Smooth muscle cell (in vitro differentiated cells): ENCODE results near the gene DDX51. TPM values are rescaled to one million over a fixed set of nuclear protein-coding genes. Genes with fewer than 3 reads are reported as not detected.

Experiments
- DNase-seq: peaks from one replicate; lab custom pipeline; 2025; ENCODE audit not compliant: unreplicated experiment; lab: John Stamatoyannopoulos, UW
- H2AFZ ChIP-seq: fragments of 200-600 bp; sonication (generic); 2 replicates; pipeline ENCODE4 v1.6.0; 2016; ENCODE audit warnings: antibody characterized with exemption, low read depth, mild to moderate bottlenecking
- H3F3A ChIP-seq: fragments of 200-600 bp; sonication (generic); 2 replicates; pipeline ENCODE4 v1.6.0; 2017; ENCODE audit warnings: antibody characterized with exemption, low read depth
- H3K27ac ChIP-seq: fragments of 200-600 bp; sonication (generic); 2 replicates; pipeline ENCODE4 v1.5.1; 2016; ENCODE audit warnings: low read depth, mild to moderate bottlenecking
- H3K27me3 ChIP-seq: fragments of 200-600 bp; sonication (generic); 2 replicates; pipeline ENCODE4 v1.6.1; 2016; ENCODE audit warnings: low read depth, mild to moderate bottlenecking
- H3K36me3 ChIP-seq: fragments of 200-600 bp; sonication (generic); 2 replicates; pipeline ENCODE4 v1.5.1; 2016; ENCODE audit warnings: low read depth
- H3K4me1 ChIP-seq: fragments of 200-600 bp; sonication (generic); 2 replicates; pipeline ENCODE4 v1.5.1; 2016; ENCODE audit warnings: low read depth
- H3K4me2 ChIP-seq: fragments of 200-600 bp; sonication (generic); 2 replicates; pipeline ENCODE4 v1.6.0; 2016; ENCODE audit warnings: mild to moderate bottlenecking
- H3K4me3 ChIP-seq: fragments of 200-600 bp; sonication (generic); 2 replicates; pipeline ENCODE4 v1.5.1; 2016; ENCODE audit warnings: mild to moderate bottlenecking
- H3K79me2 ChIP-seq: fragments of 200-600 bp; sonication (generic); 2 replicates; pipeline ENCODE4 v1.6.0; 2016; ENCODE audit warnings: low read depth, mild to moderate bottlenecking
- H3K9ac ChIP-seq: fragments of 200-600 bp; sonication (generic); 2 replicates; pipeline ENCODE4 v1.6.0; 2016; ENCODE audit warnings: low read depth
- H3K9me3 ChIP-seq: fragments of 200-600 bp; sonication (generic); replicated peaks from 2 replicates; pipeline ENCODE4 v1.5.1; 2016; ENCODE audit warnings: low read depth
- H4K20me1 ChIP-seq: fragments of 200-600 bp; sonication (generic); 2 replicates; pipeline ENCODE4 v1.6.0; 2016; ENCODE audit warnings: low read depth
- WGBS: methylation state at CpG from one replicate; pipeline ENCODE4 v1.1.7; 2016; ENCODE audit warnings: low lambda C conversion rate; 5-methylcytosine and 5-hydroxymethylcytosine counted together
- polyA plus RNA-seq: library from polyadenylated mRNA; unstranded; fragments of >200 nt; fragmentation: Nextera tagmentation; extraction: Ambion mirVana; gene quantifications from 2 replicates; pipeline ENCODE4 v1.2.1, GENCODE V29; 2016
- total RNA-seq: library from RNA; depleted of rRNA; stranded (reverse); fragments of >200 nt; gene quantifications from 2 replicates; pipeline ENCODE4 v1.2.3, GENCODE V29; 2014
- TF ChIP-seq, protein P1 (sequence below): fragments of 200-600 bp; sonication (generic); IDR thresholded peaks from 2 replicates; pipeline ENCODE4 v1.5.1; 2017; ENCODE audit warnings: borderline replicate concordance, mild to moderate bottlenecking, antibody characterized with exemption; ENCODE audit not compliant: insufficient read depth, poor library complexity, severe bottlenecking

Gene DDX51
- total and polyA plus RNA-seq, 2 experiments from 2014 or later = 1.6 to 12.5 TPM

DNA sequence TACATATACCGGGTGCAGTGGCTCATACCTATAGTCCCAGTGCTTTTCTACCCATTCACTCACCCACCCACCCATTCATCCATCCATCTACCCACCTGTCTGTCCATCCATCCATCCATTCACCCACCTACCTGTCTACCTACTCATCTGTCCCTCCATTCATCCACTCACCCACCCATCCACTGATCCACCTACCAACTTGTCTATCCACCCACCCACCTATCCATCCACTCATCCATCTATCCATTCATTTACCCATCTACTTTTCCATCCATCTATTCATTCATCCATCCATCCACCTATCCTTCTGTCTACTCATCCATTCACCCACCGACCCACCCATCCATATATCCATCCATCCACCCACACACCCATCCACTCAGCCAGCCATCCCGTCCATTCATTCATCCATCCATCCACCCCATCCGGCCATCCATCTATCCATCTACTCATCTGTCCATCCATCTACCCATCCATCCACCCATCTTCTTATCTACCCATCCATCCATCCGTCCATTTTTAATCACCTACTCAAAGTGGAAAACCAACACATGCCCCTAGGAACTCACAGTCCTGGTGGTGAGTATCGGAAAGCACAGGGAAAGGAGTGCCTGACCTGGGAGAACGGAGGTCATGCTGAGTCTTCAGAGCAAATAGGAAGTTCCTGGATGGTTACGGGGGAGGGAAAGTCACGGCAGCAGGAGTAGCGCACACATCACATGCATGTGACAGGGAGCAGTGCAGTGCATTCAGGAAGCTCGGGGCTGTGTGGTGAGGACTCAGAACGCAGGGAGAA, 20.0 kb downstream of the DDX51 start:
- Histone ChIP-seq H3K27me3 (no peaks in the 10 kb centered on the region), H3K79me2 (no peaks in the 10 kb centered on the region), H3K9ac (no peak overlapping the region), H3K4me3 (no peak overlapping the region), H2AFZ (no peak overlapping the region), H3F3A (no peaks in the 10 kb centered on the region), H3K27ac (no peak overlapping the region), H3K9me3 (no peaks in the 10 kb centered on the region), H3K4me2 (no peak overlapping the region), H3K36me3 (peaks cover 36% of the 10 kb centered on the region), H4K20me1 (no peaks in the 10 kb centered on the region), H3K4me1 (no peaks in the 10 kb centered on the region)
- no peak for DNase-seq
- TF ChIP-seq, protein P1, sequence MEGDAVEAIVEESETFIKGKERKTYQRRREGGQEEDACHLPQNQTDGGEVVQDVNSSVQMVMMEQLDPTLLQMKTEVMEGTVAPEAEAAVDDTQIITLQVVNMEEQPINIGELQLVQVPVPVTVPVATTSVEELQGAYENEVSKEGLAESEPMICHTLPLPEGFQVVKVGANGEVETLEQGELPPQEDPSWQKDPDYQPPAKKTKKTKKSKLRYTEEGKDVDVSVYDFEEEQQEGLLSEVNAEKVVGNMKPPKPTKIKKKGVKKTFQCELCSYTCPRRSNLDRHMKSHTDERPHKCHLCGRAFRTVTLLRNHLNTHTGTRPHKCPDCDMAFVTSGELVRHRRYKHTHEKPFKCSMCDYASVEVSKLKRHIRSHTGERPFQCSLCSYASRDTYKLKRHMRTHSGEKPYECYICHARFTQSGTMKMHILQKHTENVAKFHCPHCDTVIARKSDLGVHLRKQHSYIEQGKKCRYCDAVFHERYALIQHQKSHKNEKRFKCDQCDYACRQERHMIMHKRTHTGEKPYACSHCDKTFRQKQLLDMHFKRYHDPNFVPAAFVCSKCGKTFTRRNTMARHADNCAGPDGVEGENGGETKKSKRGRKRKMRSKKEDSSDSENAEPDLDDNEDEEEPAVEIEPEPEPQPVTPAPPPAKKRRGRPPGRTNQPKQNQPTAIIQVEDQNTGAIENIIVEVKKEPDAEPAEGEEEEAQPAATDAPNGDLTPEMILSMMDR = no peak
- 99% methylated on average over 12 of the region's 12 CpGs for WGBS

DNA sequence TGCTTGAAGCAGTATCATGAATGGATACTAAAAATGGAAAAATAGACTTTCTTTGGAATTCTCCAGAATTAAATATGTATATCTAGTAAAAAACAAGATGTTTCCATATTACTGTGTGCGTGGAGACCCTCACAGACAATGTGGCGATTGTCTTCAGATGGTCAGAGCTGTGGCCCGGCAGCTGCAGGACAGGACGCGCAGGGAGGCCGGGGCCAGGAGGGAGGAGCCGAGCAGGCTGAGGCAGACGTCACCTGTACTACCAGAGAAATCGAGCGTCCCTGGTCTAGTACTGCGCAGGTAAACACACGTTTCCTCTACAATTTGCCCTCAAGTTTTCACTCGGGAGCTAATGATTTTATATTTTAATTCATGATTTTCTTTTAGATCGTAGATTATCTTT, 22.8 kb downstream of the DDX51 start:
- WGBS = 98% methylated on average over 14 of the region's 14 CpGs
- no peak overlapping the region for H3K4me2 ChIP-seq
- TF ChIP-seq, protein P1 = no peak
- H4K20me1 ChIP-seq = no peaks in the 10 kb centered on the region
- peaks cover 9% of the 10 kb centered on the region for H3K36me3 ChIP-seq
- H3K4me1 ChIP-seq = no peaks in the 10 kb centered on the region
- H2AFZ ChIP-seq = no peak overlapping the region
- no peak overlapping the region for H3K4me3 ChIP-seq
- no peak overlapping the region for H3K27ac ChIP-seq
- no peak for DNase-seq
- no peaks in the 10 kb centered on the region for H3F3A ChIP-seq
- H3K9me3 ChIP-seq = no peaks in the 10 kb centered on the region
- H3K27me3 ChIP-seq = no peaks in the 10 kb centered on the region
- no peaks in the 10 kb centered on the region for H3K79me2 ChIP-seq
- no peak overlapping the region for H3K9ac ChIP-seq

DNA sequence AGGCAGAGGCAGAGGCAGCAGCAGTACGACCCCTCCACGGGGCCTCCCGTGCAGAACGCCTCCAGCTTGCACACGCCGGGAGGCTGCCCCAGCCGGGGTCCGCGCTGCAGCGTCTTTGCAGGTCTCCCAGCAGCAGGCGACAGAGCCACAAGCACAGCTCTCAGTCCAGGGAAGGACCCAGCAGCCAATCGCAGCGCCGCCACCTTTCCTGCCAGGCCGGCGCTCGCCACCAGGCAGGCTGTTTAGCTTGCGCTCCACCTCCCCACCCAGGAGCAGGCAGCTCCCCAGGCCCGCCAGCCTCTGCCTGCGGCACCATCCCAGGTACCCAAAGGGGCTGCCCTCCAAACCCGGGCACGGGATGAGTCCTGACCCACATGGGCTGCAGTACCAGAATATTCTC, 25.2 kb downstream of the DDX51 start:
- TF ChIP-seq, protein P1 = no peak
- Histone ChIP-seq H2AFZ (no peak overlapping the region), H3K79me2 (no peaks in the 10 kb centered on the region), H3K4me3 (no peak overlapping the region), H3K9ac (no peak overlapping the region), H3K9me3 (no peaks in the 10 kb centered on the region), H3K27ac (no peak overlapping the region), H3K27me3 (no peaks in the 10 kb centered on the region), H3K36me3 (no peaks in the 10 kb centered on the region), H3F3A (no peaks in the 10 kb centered on the region), H3K4me1 (no peaks in the 10 kb centered on the region), H4K20me1 (no peaks in the 10 kb centered on the region), H3K4me2 (no peak overlapping the region)
- DNase-seq = no peak
- 95% methylated on average over 22 of the region's 22 CpGs for WGBS

DNA sequence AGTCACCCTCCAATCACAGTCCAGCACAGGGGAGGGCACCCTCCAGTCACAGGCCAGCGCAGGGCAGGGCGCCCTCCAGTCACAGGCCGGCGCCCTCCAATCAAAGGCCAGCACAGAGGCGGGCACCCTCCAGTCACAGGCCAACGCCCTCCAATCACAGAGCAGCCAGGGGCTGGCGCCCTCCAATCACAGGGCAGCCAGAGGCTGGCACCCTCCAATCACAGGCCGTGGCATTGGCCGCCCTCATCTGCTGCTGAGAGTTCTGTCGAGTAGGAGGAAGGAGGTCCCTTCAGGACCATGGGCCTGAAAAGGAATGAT, 26.6 kb downstream of the DDX51 start:
- TF ChIP-seq, protein P1 = no peak
- no peaks in the 10 kb centered on the region for H3K27me3 ChIP-seq
- H3K9me3 ChIP-seq = no peaks in the 10 kb centered on the region
- 98% methylated on average over 10 of the region's 10 CpGs for WGBS
- H3K79me2 ChIP-seq = no peaks in the 10 kb centered on the region
- H2AFZ ChIP-seq = no peak overlapping the region
- H3K36me3 ChIP-seq = no peaks in the 10 kb centered on the region
- no peaks in the 10 kb centered on the region for H4K20me1 ChIP-seq
- no peak overlapping the region for H3K27ac ChIP-seq
- no peak overlapping the region for H3K4me2 ChIP-seq
- no peaks in the 10 kb centered on the region for H3K4me1 ChIP-seq
- DNase-seq = no peak
- H3K4me3 ChIP-seq = no peak overlapping the region
- no peak overlapping the region for H3K9ac ChIP-seq
- no peaks in the 10 kb centered on the region for H3F3A ChIP-seq
